Measurements from ENCODE around the gene DEXI. TPM values are rescaled to one million over a fixed set of nuclear protein-coding genes. Genes with fewer than 3 reads are reported as not detected.
A peak's percentile ranks its signal among the peaks of the same experiment; 100 is the strongest.

Gene DEXI
- total RNA-seq, 2 donors from 2014 or later: 23.8 to 29.5 TPM

DNA sequence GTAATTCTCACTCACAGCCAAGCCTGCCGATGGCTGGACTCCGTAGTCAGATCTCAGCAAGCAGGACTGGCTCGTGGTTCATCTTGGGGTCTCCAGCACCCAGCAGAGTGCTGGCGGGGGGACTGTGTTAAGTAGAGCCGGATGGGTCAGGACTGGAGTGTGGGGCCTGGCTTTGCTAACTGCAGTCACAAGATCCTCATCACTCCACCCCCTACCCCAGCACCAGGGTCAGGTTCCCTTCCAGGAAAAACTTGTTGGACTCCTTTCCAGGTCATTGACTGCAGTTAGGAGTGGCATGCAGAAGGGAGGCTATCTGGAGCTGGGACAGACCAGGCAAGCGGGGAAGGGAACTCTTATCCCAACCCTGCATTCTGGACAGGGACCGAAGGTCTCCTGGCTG lies 59.3 kb downstream of the DEXI start:
- H3K4me3 ChIP-seq: no peak overlapping the region
- no peak overlapping the region for H3K27ac ChIP-seq
- TF ChIP-seq, protein P1, sequence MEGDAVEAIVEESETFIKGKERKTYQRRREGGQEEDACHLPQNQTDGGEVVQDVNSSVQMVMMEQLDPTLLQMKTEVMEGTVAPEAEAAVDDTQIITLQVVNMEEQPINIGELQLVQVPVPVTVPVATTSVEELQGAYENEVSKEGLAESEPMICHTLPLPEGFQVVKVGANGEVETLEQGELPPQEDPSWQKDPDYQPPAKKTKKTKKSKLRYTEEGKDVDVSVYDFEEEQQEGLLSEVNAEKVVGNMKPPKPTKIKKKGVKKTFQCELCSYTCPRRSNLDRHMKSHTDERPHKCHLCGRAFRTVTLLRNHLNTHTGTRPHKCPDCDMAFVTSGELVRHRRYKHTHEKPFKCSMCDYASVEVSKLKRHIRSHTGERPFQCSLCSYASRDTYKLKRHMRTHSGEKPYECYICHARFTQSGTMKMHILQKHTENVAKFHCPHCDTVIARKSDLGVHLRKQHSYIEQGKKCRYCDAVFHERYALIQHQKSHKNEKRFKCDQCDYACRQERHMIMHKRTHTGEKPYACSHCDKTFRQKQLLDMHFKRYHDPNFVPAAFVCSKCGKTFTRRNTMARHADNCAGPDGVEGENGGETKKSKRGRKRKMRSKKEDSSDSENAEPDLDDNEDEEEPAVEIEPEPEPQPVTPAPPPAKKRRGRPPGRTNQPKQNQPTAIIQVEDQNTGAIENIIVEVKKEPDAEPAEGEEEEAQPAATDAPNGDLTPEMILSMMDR (IDR thresholded peaks at IDR 0.05): no peak
- H3K9ac ChIP-seq (ENCODE audit: low read depth in 2 of 2, low read length in 2 of 2): no peak overlapping the region
- H3K36me3 ChIP-seq: no peaks in the 10 kb centered on the region
- intact Hi-C loops (cut with DNase I): no loop called here
- no peaks in the 10 kb centered on the region for H3K9me3 ChIP-seq
- no peaks in the 10 kb centered on the region for H3K27me3 ChIP-seq
- DNase-seq: no peak
- peaks cover 5% of the 10 kb centered on the region for H3K4me1 ChIP-seq

DNA sequence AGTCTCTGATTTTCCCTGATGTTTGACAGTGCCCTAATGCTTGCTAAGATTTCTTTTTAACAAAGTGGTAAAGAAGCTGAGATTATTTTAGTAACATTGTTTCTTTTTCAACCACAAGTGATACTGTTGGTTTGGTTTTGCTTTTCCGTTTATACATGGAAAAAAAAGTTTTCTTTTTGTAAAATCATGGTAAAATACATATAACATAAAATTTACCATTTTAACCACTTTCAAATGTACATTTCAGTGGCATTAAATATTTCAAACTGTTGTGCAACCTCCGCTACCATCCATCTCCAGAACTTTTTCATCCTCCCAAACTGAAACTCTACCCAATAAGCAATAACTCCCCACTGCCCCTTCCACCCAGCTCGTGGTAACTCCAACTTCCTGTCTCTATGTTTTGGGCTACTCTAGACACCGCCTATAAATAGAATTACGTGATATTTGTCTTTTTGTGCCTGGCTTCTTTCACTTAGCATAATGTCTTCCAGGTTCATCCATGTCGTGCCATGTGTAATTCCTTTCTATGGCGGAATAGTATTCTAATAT lies 60.7 kb downstream of the DEXI start:
- Histone ChIP-seq H3K4me1 (peaks cover 5% of the 10 kb centered on the region), H3K27me3 (no peaks in the 10 kb centered on the region), H3K9me3 (no peaks in the 10 kb centered on the region), H3K9ac (ENCODE audit: low read depth in 2 of 2, low read length in 2 of 2) (no peak overlapping the region), H3K36me3 (no peaks in the 10 kb centered on the region), H3K27ac (no peak overlapping the region), H3K4me3 (no peak overlapping the region)
- intact Hi-C loops (cut with DNase I): no loop called here
- TF ChIP-seq, protein P1 (IDR thresholded peaks at IDR 0.05): no peak
- no peak for DNase-seq

DNA sequence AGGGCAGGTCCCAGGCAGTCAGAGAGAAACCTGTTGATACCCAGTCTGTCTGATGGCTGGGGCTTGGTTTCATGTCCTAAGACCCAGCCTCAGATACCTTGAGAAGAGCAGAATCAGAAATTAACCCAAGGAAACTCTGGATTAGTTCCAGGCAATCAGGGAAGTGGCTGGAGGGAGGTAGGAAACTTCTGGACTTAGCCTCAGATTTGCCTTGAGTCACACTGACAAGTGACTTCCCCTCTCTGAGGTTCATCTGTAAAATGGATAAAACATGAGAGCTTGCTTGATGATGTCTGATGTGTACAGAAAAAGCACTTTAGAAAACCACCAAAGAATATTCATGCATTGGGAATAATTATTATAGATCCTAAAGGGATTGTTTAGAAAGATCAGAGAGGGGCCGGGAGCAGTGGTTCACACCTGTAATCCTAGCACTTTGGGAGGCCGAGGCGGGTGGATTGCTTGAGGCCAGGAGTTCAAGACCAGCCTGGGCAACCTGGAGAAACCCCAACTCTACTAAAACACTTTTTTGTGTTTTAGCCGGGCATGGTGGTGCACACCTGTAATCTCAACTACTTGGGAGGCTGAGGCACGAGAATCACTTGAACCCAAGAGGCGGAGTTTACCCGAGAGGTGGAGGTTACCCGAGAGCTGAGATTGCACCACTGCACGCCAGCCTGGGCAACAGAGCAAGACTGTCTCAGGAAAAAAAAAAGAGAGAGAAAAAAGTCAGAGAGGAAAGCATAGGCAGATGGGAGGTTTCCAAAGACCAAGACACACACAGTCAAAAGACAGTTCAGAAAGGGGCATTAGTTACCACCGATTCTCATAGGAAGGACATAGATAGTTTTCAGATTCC lies 61.4 kb downstream of the DEXI start:
- TF ChIP-seq, protein P1 (IDR thresholded peaks at IDR 0.05): no peak
- H3K9me3 ChIP-seq: no peaks in the 10 kb centered on the region
- H3K27me3 ChIP-seq: no peaks in the 10 kb centered on the region
- peaks cover 5% of the 10 kb centered on the region for H3K4me1 ChIP-seq
- no peak overlapping the region for H3K27ac ChIP-seq
- DNase-seq: no peak
- H3K36me3 ChIP-seq: no peaks in the 10 kb centered on the region
- intact Hi-C loops (cut with DNase I): no loop called here
- no peak overlapping the region for H3K9ac ChIP-seq (ENCODE audit: low read depth in 2 of 2, low read length in 2 of 2)
- no peak overlapping the region for H3K4me3 ChIP-seq

DNA sequence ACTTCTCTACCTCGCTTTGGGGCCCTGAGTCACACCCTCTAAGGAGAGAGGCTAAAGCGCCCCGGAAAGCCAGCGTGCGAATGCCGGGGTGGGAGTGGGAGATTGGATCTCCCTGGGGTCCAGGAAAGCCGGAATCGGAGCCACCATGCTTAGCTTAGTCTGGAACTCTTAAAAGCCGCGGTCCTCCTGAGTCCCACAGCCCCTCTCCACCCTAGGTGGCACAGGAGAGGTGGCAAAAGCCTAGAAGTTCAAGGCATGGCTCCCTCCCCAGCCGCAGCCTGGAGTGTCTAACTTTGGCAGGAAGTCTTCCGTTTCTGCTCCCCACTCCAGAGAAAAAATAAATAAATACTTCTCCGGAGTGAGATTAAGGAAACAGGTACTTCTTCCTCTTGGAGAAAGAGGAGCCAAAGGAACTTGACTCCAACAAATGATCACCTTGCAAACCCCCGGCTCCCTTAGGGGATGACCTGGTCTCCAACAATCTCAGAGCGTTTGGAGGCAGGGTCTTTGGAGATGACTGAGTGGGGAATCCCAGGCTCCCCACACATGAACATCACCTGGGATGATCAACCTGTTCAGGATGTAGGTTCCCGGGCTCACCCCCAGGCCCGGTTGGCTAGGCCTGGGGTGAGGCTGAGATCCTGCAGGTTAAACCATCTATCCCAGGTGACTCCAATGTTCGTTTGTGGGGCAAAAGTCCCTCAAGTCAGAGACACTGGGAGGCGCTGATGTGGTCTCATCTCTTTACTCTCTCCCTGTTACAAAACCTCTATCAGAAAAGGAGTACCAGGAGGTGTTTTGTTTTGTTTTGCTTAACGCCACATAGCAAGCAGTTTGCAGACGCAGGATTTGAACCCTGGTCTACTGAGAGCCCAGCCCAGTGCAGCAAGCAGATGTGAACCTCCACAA lies 62.3 kb downstream of the DEXI start:
- H3K4me1 ChIP-seq: peaks cover 5% of the 10 kb centered on the region
- no peaks in the 10 kb centered on the region for H3K36me3 ChIP-seq
- TF ChIP-seq, protein P1 (IDR thresholded peaks at IDR 0.05): no peak
- no peaks in the 10 kb centered on the region for H3K27me3 ChIP-seq
- H3K4me3 ChIP-seq: peak overlapping the region; percentile 70
- no peaks in the 10 kb centered on the region for H3K9me3 ChIP-seq
- peak overlapping the region; percentile 58 for H3K27ac ChIP-seq
- intact Hi-C loops (cut with DNase I): no loop called here
- DNase-seq: no peak
- H3K9ac ChIP-seq (ENCODE audit: low read depth in 2 of 2, low read length in 2 of 2): peak overlapping the region in 1 of 2 donors; percentile 46

Other genes starting within 250 kb of the DEXI start
- under 1 TPM; 0.21 to 0.82 TPM for gene TEKT5, start 247.5 kb downstream of the DEXI start, total RNA-seq
- gene NUBP1, start 198.6 kb downstream of the DEXI start, total RNA-seq: 10 to 100 TPM; 28.4 to 28.7 TPM
- gene TVP23A, start 123.7 kb downstream of the DEXI start, total RNA-seq: under 1 TPM in 1 of 2 donors, not detected in 1; 0.19 TPM
- gene CIITA, start 65.3 kb downstream of the DEXI start, total RNA-seq: 1 to 10 TPM; 4.5 to 9.6 TPM
- 10 to 100 TPM; 24.9 to 29.6 TPM for gene CLEC16A, start 2.1 kb upstream of the DEXI start, total RNA-seq

Measured in colonic mucosa (tissue), 4 donors.